ENCODE results near the gene C1QTNF7. TPM values are rescaled to one million over a fixed set of nuclear protein-coding genes. Genes with fewer than 3 reads are reported as not detected.

The C1QTNF7 gene
- total RNA-seq, 2 donors from 2014 or later = not detected

DNA sequence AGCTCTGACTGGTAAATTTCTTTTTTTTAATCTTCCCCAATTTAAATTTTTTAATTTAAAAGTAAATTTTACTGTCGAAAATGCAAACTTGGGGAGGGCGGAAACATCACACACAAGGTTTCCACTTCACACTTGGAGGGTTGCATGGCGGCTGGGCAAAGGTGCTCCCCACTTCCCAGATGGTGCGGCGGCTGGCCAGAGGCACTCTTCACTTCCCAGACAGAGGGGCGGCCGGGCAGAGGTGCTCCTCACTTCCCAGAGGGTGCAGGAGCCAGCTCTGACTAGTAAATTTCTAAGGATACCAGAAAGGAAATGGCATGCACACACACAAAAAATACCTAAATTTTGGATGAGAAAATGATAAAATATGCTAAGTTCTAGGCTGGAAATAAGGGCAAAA is 16.4 kb downstream of the C1QTNF7 start:
- peaks cover 4% of the 10 kb centered on the region for H3K9me3 Mint-ChIP-seq
- no peaks in the 10 kb centered on the region for H3K36me3 Mint-ChIP-seq (ENCODE audit: low read depth)
- TF ChIP-seq, protein P1, sequence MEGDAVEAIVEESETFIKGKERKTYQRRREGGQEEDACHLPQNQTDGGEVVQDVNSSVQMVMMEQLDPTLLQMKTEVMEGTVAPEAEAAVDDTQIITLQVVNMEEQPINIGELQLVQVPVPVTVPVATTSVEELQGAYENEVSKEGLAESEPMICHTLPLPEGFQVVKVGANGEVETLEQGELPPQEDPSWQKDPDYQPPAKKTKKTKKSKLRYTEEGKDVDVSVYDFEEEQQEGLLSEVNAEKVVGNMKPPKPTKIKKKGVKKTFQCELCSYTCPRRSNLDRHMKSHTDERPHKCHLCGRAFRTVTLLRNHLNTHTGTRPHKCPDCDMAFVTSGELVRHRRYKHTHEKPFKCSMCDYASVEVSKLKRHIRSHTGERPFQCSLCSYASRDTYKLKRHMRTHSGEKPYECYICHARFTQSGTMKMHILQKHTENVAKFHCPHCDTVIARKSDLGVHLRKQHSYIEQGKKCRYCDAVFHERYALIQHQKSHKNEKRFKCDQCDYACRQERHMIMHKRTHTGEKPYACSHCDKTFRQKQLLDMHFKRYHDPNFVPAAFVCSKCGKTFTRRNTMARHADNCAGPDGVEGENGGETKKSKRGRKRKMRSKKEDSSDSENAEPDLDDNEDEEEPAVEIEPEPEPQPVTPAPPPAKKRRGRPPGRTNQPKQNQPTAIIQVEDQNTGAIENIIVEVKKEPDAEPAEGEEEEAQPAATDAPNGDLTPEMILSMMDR (conservative IDR thresholded peaks at IDR 0.05) = no peak
- Histone ChIP-seq H3K9ac (ENCODE audit: extremely low read depth, low read length, poor library complexity, severe bottlenecking) (no peak overlapping the region), H3K27ac (ENCODE audit: low read depth, low read length) (no peak overlapping the region), H3K9me3 (ENCODE audit: control insufficient read depth, low read length) (no peaks in the 10 kb centered on the region), H3K36me3 (ENCODE audit: control insufficient read depth, insufficient read depth, low read length) (no peaks in the 10 kb centered on the region), H3K27me3 (ENCODE audit: control insufficient read depth, insufficient read depth, low read length, poor library complexity, severe bottlenecking) (no peaks in the 10 kb centered on the region), H3K4me3 (ENCODE audit: low read length) (no peak overlapping the region), H3K4me1 (ENCODE audit: control insufficient read depth, insufficient read depth, low read length) (no peaks in the 10 kb centered on the region)
- no peak overlapping the region for H3K27ac Mint-ChIP-seq
- 92 to 100% methylated on average over 3 to 7 of the region's 7 CpGs for WGBS, 2 experiments (ENCODE audit: insufficient coverage in 1 of 2, insufficient read length in 1 of 2)
- DNase-seq = no peak
- H3K4me1 Mint-ChIP-seq = peaks cover 6% of the 10 kb centered on the region
- H3K4me3 Mint-ChIP-seq = no peak overlapping the region
- no peaks in the 10 kb centered on the region for H3K27me3 Mint-ChIP-seq (ENCODE audit: insufficient read depth)

DNA sequence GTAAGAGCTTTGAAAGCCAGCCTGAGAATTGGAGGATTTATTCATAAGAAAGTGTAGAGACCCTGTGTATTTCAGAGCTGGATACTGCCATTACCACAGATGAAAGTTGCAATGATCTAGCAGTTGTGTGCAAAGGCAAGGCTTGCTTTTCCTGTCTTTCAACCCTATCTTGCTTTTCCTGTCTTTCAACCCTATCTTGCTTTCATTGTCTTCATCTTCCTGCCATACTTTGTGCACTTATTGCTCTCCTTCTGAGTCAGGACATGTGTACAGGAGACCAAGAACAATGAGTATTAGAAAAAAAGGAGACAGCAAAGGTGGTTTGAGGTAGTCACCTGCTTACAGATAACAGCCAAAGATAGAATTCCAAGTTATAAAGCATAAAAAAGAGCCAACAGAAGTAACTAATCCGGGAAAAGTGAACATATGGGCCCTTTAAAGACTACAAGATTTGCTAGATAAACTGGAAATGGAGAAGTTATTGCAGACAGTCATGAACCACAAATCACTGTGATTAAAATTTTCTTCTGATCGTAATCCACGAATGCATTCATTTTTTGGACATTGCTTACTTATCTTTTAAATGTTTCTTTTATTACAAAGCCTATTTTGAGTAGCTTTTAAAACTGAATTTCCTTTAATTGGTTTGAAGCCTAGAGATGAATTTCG is 17.2 kb downstream of the C1QTNF7 start:
- no peaks in the 10 kb centered on the region for H3K27me3 ChIP-seq (ENCODE audit: control insufficient read depth, insufficient read depth, low read length, poor library complexity, severe bottlenecking)
- TF ChIP-seq, protein P1 (conservative IDR thresholded peaks at IDR 0.05) = no peak
- Mint-ChIP-seq H3K4me1 (peaks cover 6% of the 10 kb centered on the region), H3K9me3 (peaks cover 4% of the 10 kb centered on the region), H3K4me3 (no peak overlapping the region), H3K27me3 (ENCODE audit: insufficient read depth) (no peaks in the 10 kb centered on the region), H3K36me3 (ENCODE audit: low read depth) (no peaks in the 10 kb centered on the region), H3K27ac (no peak overlapping the region)
- H3K4me3 ChIP-seq (ENCODE audit: low read length) = no peak overlapping the region
- DNase-seq = no peak
- no peaks in the 10 kb centered on the region for H3K36me3 ChIP-seq (ENCODE audit: control insufficient read depth, insufficient read depth, low read length)
- H3K9ac ChIP-seq (ENCODE audit: extremely low read depth, low read length, poor library complexity, severe bottlenecking) = no peak overlapping the region
- H3K4me1 ChIP-seq (ENCODE audit: control insufficient read depth, insufficient read depth, low read length) = no peaks in the 10 kb centered on the region
- 75 to 86% methylated on average over 1 to 4 of the region's 4 CpGs for WGBS, 2 experiments (ENCODE audit: insufficient coverage in 1 of 2, insufficient read length in 1 of 2)
- H3K27ac ChIP-seq (ENCODE audit: low read depth, low read length) = no peak overlapping the region
- no peaks in the 10 kb centered on the region for H3K9me3 ChIP-seq (ENCODE audit: control insufficient read depth, low read length)

DNA sequence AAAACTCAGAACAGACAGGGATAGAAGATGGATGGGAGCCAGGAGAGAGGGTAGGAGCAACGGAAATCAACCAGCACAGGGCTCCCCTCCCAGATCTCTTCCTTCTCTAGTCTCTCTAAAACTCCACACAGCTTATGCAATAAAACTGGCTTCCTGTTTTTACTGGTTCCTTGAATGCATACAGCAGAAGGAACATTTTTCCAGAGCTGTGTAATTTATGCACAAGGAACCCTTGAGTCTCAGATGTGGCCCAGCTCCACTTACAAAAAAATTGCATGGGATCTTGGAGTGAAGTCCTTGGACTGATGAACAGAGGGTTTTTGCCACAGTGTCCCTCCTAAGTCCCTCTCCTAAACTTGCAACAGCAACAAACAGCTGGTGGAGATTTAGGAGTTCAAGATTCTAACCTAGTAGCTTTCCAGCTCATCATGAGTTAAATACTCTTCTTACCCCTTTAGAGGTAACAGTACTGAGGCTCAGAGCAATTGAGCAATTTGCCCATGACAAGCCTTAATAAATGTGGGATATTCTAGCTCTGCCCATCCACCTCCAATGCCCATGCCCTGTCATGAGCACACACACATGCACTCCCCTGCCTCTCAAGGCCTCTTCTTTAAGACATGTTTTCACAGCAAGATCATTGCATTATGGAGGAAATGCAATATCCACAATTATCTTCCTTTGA is 23.5 kb downstream of the C1QTNF7 start:
- Histone ChIP-seq H3K4me1 (ENCODE audit: control insufficient read depth, insufficient read depth, low read length) (no peaks in the 10 kb centered on the region), H3K27me3 (ENCODE audit: control insufficient read depth, insufficient read depth, low read length, poor library complexity, severe bottlenecking) (no peaks in the 10 kb centered on the region), H3K9ac (ENCODE audit: extremely low read depth, low read length, poor library complexity, severe bottlenecking) (no peak overlapping the region), H3K4me3 (ENCODE audit: low read length) (no peak overlapping the region), H3K9me3 (ENCODE audit: control insufficient read depth, low read length) (no peaks in the 10 kb centered on the region), H3K27ac (ENCODE audit: low read depth, low read length) (no peak overlapping the region), H3K36me3 (ENCODE audit: control insufficient read depth, insufficient read depth, low read length) (no peaks in the 10 kb centered on the region)
- 60 to 89% methylated on average over 1 of the region's 1 CpG for WGBS, 2 experiments (ENCODE audit: insufficient coverage in 1 of 2, insufficient read length in 1 of 2)
- no peak for DNase-seq
- no peaks in the 10 kb centered on the region for H3K36me3 Mint-ChIP-seq (ENCODE audit: low read depth)
- TF ChIP-seq, protein P1 (conservative IDR thresholded peaks at IDR 0.05) = no peak
- H3K9me3 Mint-ChIP-seq = no peaks in the 10 kb centered on the region
- H3K4me1 Mint-ChIP-seq = no peaks in the 10 kb centered on the region
- H3K27ac Mint-ChIP-seq = no peak overlapping the region
- no peaks in the 10 kb centered on the region for H3K27me3 Mint-ChIP-seq (ENCODE audit: insufficient read depth)
- H3K4me3 Mint-ChIP-seq = no peak overlapping the region

Measured in endodermal cell (in vitro differentiated cells).